Gastroesophageal sphincter (tissue), 4 donors: Measurements from ENCODE around the gene WFIKKN1. TPM values are rescaled to one million over a fixed set of nuclear protein-coding genes. Genes with fewer than 3 reads are reported as not detected.

ENCODE experiments used
- ATAC-seq: fragments of 150-250 bp; one replicate; pipeline ENCODE4 v1.9.1; 2016; ENCODE audit warnings: mild to moderate bottlenecking, moderate library complexity
- H3K27ac ChIP-seq, 4 donors: fragments of 200-600 bp; sonication (generic) in 3 of 4; 1 replicate in 3 of 4; 2 replicates in 1 of 4; pipeline ENCODE4 v1.5.1; 2016 to 2019
- H3K27me3 ChIP-seq: fragments of 200-600 bp; sonication (generic); one replicate; pipeline ENCODE4 v1.5.1; 2019
- H3K36me3 ChIP-seq, 2 donors: fragments of 200-600 bp; sonication (generic); one replicate each; pipeline ENCODE4 v1.5.1; 2019; ENCODE audit warnings: control low read depth in 1 of 2
- H3K4me1 ChIP-seq, 3 donors: fragments of 200-600 bp; sonication (generic); 1 replicate in 2 of 3; 2 replicates in 1 of 3; pipeline ENCODE4 v1.5.1; 2016 to 2019; ENCODE audit warnings: control low read depth in 2 of 3
- H3K4me3 ChIP-seq, 2 donors: fragments of 200-600 bp; sonication (generic); one replicate each; pipeline ENCODE4 v1.5.1; 2019; ENCODE audit warnings: mild to moderate bottlenecking in 1 of 2, moderate library complexity in 1 of 2
- H3K9me3 ChIP-seq, 3 donors: fragments of 200-600 bp; sonication (generic); one replicate each; pipeline ENCODE4 v1.5.1; 2017 to 2019; ENCODE audit warnings: control low read depth in 2 of 3
- EP300 ChIP-seq: sonication (generic); formaldehyde crosslinking; IDR thresholded peaks from one replicate; pipeline ENCODE4 v1.6.1; 2017; ENCODE audit warnings: antibody characterized with exemption, mild to moderate bottlenecking
- POLR2A ChIP-seq, 2 donors: fragments of 450-650 bp; IDR thresholded peaks; one replicate each; pipeline ENCODE4 v1.6.1; 2017; ENCODE audit warnings: antibody characterized with exemption in 2 of 2, mild to moderate bottlenecking in 2 of 2, moderate library complexity in 1 of 2
- POLR2AphosphoS5 ChIP-seq: sonication (generic); formaldehyde crosslinking; IDR thresholded peaks from one replicate; pipeline ENCODE4 v1.6.1; 2017; ENCODE audit warnings: antibody characterized with exemption
- WGBS, 2 donors: methylation state at CpG; one replicate each; pipeline ENCODE4 v1.1.5; 2018; ENCODE audit warnings: low coverage in 1 of 2; 5-methylcytosine and 5-hydroxymethylcytosine counted together
- total RNA-seq, 4 donors: library from RNA; depleted of rRNA; stranded (reverse); fragments of >200 nt; gene quantifications; one replicate each; pipeline ENCODE4 v1.1.0, GENCODE V29; 2016
- TF ChIP-seq, protein P1 (sequence below), 4 experiments: fragments of 200-600 bp in 2 of 4; fragments of 450-650 bp in 2 of 4; sonication (generic) in 1 of 4; IDR thresholded peaks; one replicate each; pipeline ENCODE4 v1.5.1; 2017 to 2019; ENCODE audit warnings: antibody characterized with exemption in 4 of 4, mild to moderate bottlenecking in 2 of 4, moderate library complexity in 2 of 4

WFIKKN1 gene
- total RNA-seq, 4 donors from 2014 or later = 0.17 to 0.93 (median 0.35) TPM; not detected in 1

DNA sequence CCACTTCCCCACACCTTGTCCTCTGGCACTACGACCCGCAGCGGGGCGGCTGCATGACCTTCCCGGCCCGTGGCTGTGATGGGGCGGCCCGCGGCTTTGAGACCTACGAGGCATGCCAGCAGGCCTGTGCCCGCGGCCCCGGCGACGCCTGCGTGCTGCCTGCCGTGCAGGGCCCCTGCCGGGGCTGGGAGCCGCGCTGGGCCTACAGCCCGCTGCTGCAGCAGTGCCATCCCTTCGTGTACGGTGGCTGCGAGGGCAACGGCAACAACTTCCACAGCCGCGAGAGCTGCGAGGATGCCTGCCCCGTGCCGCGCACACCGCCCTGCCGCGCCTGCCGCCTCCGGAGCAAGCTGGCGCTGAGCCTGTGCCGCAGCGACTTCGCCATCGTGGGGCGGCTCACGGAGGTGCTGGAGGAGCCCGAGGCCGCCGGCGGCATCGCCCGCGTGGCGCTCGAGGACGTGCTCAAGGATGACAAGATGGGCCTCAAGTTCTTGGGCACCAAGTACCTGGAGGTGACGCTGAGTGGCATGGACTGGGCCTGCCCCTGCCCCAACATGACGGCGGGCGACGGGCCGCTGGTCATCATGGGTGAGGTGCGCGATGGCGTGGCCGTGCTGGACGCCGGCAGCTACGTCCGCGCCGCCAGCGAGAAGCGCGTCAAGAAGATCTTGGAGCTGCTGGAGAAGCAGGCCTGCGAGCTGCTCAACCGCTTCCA is 2.7 kb downstream of the WFIKKN1 start:
- H3K36me3 ChIP-seq = peaks cover 0 to 34% of the 10 kb centered on the region in 2 donors
- H3K4me1 ChIP-seq = peaks cover 2 to 58% (median 35%) of the 10 kb centered on the region in 3 donors
- H3K9me3 ChIP-seq = no peaks in the 10 kb centered on the region
- TF ChIP-seq POLR2A (IDR thresholded peaks at IDR 0.05) (no peak), EP300 (no peak), POLR2AphosphoS5 (no peak)
- TF ChIP-seq, protein P1, sequence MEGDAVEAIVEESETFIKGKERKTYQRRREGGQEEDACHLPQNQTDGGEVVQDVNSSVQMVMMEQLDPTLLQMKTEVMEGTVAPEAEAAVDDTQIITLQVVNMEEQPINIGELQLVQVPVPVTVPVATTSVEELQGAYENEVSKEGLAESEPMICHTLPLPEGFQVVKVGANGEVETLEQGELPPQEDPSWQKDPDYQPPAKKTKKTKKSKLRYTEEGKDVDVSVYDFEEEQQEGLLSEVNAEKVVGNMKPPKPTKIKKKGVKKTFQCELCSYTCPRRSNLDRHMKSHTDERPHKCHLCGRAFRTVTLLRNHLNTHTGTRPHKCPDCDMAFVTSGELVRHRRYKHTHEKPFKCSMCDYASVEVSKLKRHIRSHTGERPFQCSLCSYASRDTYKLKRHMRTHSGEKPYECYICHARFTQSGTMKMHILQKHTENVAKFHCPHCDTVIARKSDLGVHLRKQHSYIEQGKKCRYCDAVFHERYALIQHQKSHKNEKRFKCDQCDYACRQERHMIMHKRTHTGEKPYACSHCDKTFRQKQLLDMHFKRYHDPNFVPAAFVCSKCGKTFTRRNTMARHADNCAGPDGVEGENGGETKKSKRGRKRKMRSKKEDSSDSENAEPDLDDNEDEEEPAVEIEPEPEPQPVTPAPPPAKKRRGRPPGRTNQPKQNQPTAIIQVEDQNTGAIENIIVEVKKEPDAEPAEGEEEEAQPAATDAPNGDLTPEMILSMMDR (IDR thresholded peaks at IDR 0.05) = no peak
- ATAC-seq = no peak
- no peak overlapping the region for H3K4me3 ChIP-seq
- no peak overlapping the region for H3K27ac ChIP-seq
- WGBS, 2 donors = 94% methylated on average over 11 of the region's 74 CpGs; no CpG with 5 or more reads in 1 of the 2 donors
- peaks cover 19% of the 10 kb centered on the region for H3K27me3 ChIP-seq

- WGBS, 2 donors = no CpG with 5 or more reads among the region's 22 CpGs
- H3K4me1 ChIP-seq = peaks cover 2 to 63% (median 35%) of the 10 kb centered on the region in 3 donors
- no peak overlapping the region for H3K27ac ChIP-seq
- no peak for ATAC-seq
- peaks cover 0 to 27% of the 10 kb centered on the region in 2 donors for H3K36me3 ChIP-seq
- no peaks in the 10 kb centered on the region for H3K9me3 ChIP-seq
- TF ChIP-seq, protein P1 (IDR thresholded peaks at IDR 0.05) = no peak
- TF ChIP-seq EP300 = no peak
- TF ChIP-seq POLR2A (IDR thresholded peaks at IDR 0.05) = no peak
- no peak for TF ChIP-seq POLR2AphosphoS5
- peaks cover 19% of the 10 kb centered on the region for H3K27me3 ChIP-seq
- no peak overlapping the region for H3K4me3 ChIP-seq
These were observed 3.4 kb downstream of the WFIKKN1 start for GRCh38 chr16:634051-634670.

GRCh38 chr16:634996-635395 is 4.2 kb downstream of the WFIKKN1 start:
- Histone ChIP-seq H3K9me3 (no peaks in the 10 kb centered on the region), H3K4me1 (peaks cover 2 to 57% (median 31%) of the 10 kb centered on the region in 3 donors), H3K36me3 (peaks cover 0 to 26% of the 10 kb centered on the region in 2 donors), H3K4me3 (peak overlapping the region in 1 of 2 donors; percentile 94), H3K27ac (no peak overlapping the region), H3K27me3 (peaks cover 19% of the 10 kb centered on the region)
- WGBS, 2 donors = no CpG with 5 or more reads among the region's 7 CpGs
- no peak for TF ChIP-seq POLR2A (IDR thresholded peaks at IDR 0.05)
- ATAC-seq = no peak

DNA sequence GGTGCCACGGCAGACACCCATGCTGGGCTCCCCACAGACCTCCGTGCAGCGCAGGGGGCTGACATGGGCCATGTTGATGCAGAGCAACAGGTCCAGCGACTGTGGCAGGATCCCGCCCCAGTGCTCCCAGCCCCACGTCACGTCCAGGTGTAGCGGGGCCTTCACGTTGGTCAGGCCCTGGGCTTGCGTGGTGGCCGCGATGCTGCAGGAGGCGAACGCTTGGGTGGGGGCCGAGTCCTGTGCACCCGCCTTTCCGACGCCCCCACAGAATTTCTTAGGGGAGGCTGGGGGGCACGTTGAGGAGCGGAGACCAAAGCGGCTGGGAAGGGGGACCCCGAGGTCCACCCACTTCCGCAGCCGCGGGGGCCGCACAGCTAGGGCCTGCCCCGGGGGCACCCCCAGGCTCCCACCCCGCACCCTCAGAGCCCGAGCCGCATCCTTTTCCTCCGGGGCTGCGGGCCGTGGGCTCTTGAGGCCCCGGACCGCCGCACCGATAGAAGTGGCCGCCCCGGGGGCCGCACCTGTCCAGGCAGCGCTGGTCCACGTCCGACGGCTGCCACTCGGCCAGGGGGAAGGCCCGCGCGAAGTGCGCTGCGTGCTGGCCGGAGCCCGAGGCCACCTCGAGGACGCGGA is 4.9 kb downstream of the WFIKKN1 start:
- H3K27ac ChIP-seq = peak overlapping the region in 3 of 4 donors; percentile 95 to 97 (median 96)
- peaks cover 17% of the 10 kb centered on the region for H3K27me3 ChIP-seq
- 0% methylated on average over 1 of the region's 55 CpGs; no CpG with 5 or more reads in 1 of the 2 donors for WGBS, 2 donors
- no peaks in the 10 kb centered on the region for H3K9me3 ChIP-seq
- H3K36me3 ChIP-seq = peaks cover 0 to 26% of the 10 kb centered on the region in 2 donors
- H3K4me3 ChIP-seq = peak overlapping the region; percentile 62 to 94
- TF ChIP-seq, protein P1 (IDR thresholded peaks at IDR 0.05) = peak in 1 of 4 experiments; percentile 21
- TF ChIP-seq POLR2AphosphoS5 (no peak), EP300 (no peak), POLR2A (IDR thresholded peaks at IDR 0.05) (no peak)
- H3K4me1 ChIP-seq = peaks cover 2 to 53% (median 24%) of the 10 kb centered on the region in 3 donors
- ATAC-seq = no peak
